Right ventricle myocardium superior (tissue), 1 donor: ENCODE data around the gene GRID1. TPM values are rescaled to one million over a fixed set of nuclear protein-coding genes. Genes with fewer than 3 reads are reported as not detected.
A peak's percentile ranks its signal among the peaks of the same experiment; 100 is the strongest.

ENCODE experiments used
- ATAC-seq: fragments of 200-7000 bp; cut with Tn5 transposase; one replicate; pipeline ENCODE4 v1.9.1; 2020; ENCODE audit warnings: mild to moderate bottlenecking; ENCODE audit not compliant: poor library complexity
- DNase-seq: peaks from one replicate; pipeline ENCODE4 v3.0.0-alpha.2; 2020
- intact Hi-C: fragments of 100-400 bp; cut with DNase I; formaldehyde crosslinking; loops from one replicate; pipeline ENCODE4 v1.11.2; 2022
- microRNA-seq: library from miRNA; unstranded; fragments of <30 nt; microRNA quantifications from one replicate; pipeline ENCODE4 v1.2.0, GENCODE V29; 2020
- total RNA-seq: library from RNA; stranded (reverse); fragmentation: NEBNext Ultra II Directional; extraction: Animal tissue kit (Norgen Biotek cat#: 25700); gene quantifications from one replicate; pipeline ENCODE4 v1.2.1, GENCODE V29; 2021
- donor health status: DM: no; HTN: yes; CAD: no; lungs with severe emphysema.

GRID1 gene
- total RNA-seq, 1 donor from 2014 or later = 1.1 TPM

DNA sequence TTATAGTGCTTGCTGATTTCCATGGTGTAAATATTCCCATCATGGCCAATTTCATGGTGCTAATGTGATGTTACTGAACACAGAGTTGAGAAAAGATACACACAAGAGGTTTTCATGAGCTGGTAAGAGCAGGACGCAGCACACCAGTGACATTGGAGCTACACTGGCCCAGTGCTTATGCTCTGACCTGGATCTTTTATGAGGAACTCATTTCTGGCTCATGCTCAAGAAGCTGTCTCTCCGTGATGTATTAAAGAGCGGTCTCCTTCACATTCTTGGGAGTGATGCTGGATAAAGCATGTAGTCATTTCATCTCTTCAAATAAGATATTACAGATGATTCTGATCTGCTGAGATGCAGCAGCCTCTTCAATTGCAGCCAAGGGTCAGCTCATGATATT is 785.2 kb downstream of the GRID1 start:
- intact Hi-C loops = no loop called here
- ATAC-seq = peak; percentile 79

GRCh38 chr10:85580585-85580984 is 786.0 kb downstream of the GRID1 start:
- intact Hi-C loops = no loop called here
- DNase-seq (no peak), ATAC-seq (no peak)

More for the DNA sequence above, 785.2 kb downstream of the GRID1 start:
- DNase-seq = no peak

GRCh38 chr10:85578860-85579259 is 787.7 kb downstream of the GRID1 start:
- no peak for DNase-seq
- ATAC-seq = no peak
- intact Hi-C loops = no loop called here

GRCh38 chr10:85575441-85575840 is 791.2 kb downstream of the GRID1 start:
- DNase-seq (no peak), ATAC-seq (no peak)
- intact Hi-C loops = no loop called here

GRCh38 chr10:85570871-85571270 is 795.7 kb downstream of the GRID1 start:
- ATAC-seq = no peak
- no peak for DNase-seq
- intact Hi-C loops = no loop called here

DNA sequence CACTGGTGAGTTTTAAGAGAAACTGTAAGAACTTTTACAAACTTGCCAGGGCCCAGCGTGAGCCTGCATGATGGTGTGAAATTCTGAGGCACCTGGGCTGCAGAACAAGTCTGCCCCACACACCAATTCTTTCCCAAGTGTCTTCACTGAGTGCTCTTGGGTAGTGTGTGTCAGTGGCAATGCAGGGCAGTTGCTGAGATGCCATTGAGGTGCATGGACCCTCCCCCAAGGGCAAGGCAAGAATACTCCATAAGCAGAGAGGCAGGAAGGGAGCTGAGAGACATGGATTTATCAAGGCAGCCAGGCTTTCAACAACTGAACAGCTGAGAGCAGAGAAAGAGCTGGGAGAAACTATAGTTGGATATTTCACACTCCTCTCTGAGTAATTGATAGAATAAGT is 801.2 kb downstream of the GRID1 start:
- intact Hi-C loops = no loop called here
- ATAC-seq = no peak

DNA sequence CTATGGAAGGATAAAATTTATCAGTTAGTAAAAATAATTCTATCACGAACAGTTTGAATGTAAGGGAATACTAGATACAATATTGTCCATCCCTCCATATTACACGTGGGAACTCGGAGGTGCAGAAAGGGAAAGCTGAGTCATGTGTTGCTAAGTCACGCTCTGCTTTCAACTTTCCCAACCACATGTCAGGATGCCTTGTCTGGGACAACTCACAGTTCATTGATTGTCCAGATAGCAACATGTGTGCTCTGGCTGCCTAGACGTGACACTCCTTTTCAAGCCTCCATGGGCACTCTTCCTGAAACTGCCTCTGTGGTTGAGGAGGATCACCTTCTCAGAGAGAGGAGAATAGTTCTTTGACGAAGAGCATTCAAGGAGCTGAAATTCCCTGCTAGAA is 808.1 kb downstream of the GRID1 start:
- intact Hi-C loops = no loop called here
- no peak for ATAC-seq
- DNase-seq = no peak

More for the DNA sequence above, 801.2 kb downstream of the GRID1 start:
- no peak for DNase-seq

DNA sequence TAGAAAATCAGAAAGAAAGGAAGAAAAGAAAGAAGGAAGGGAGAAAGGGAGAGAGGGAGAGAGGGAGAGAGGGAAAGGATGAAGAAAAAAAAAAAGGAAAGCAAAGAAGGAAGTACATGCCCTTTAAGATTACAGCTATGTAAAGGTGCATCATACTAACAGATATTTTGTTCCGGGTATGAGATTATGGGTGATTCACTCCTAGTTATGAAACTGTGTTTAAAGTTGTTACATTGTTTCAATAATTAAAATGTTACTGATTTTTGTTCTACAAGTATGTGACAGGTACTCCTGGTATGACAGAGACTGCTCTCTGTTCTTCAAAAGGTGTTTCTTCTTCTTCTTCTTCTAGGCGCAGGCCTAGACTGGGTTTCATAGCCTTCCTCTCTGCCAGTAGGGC is 808.9 kb downstream of the GRID1 start:
- DNase-seq = no peak
- intact Hi-C loops = no loop called here
- ATAC-seq = no peak

- DNase-seq = no peak
- intact Hi-C loops = no loop called here
- no peak for ATAC-seq
Observed at GRCh38 chr10:85557077-85557476, 809.5 kb downstream of the GRID1 start.

Small RNAs within 50 kb of the gene (microRNA-seq; reads per million reads assigned to microRNA genes)
- gene MIR346 = 1.6 reads per million

Other genes with a start within 250 kb of the GRID1 start
- gene WAPL, start 155.0 kb upstream of the GRID1 start, total RNA-seq = 19.7 TPM